Activated CD4-positive, alpha-beta T cell treated with anti-CD3 and anti-CD28 coated beads for 48 hours (primary cell): ENCODE results near the gene GABRQ.

Source experiments
- DNase-seq: peaks from one replicate; pipeline ENCODE4 v3.0.0-alpha.2; 2020

Gene GABRQ

GRCh38 chrX:152637649-152638442 is at the start of gene GABRQ:
TSS of gene GABRQ (plus strand) at chrX:152637895. CDS start at chrX:152638203, 308 bp downstream.
- DNase-seq, result peak; percentile 38

GRCh38 chrX:152588206-152588605 is 49.5 kb upstream of the GABRQ start:
- DNase-seq, result no peak

GRCh38 chrX:152600853-152601633 is 36.7 kb upstream of the GABRQ start:
- DNase-seq, result no peak

GRCh38 chrX:152601848-152602616 is 35.7 kb upstream of the GABRQ start:
- peak; percentile 17 for DNase-seq

- DNase-seq, result no peak
These were observed 22.9 kb upstream of the GABRQ start for GRCh38 chrX:152614791-152615190.

- DNase-seq, result no peak
These were observed 17.8 kb upstream of the GABRQ start for GRCh38 chrX:152619897-152620296.

- DNase-seq, result peak; percentile 56
These were observed 5.1 kb upstream of the GABRQ start for GRCh38 chrX:152632445-152633097.

- peak; percentile 6 for DNase-seq
These were observed 1.8 kb upstream of the GABRQ start for GRCh38 chrX:152635941-152636340.

GRCh38 chrX:152638443-152638904 is 779 bp downstream of the GABRQ start:
- DNase-seq, result no peak

GRCh38 chrX:152639426-152639825 is 1.7 kb downstream of the GABRQ start:
- no peak for DNase-seq

GRCh38 chrX:152640034-152640818 is 2.5 kb downstream of the GABRQ start:
- no peak for DNase-seq

- DNase-seq, result no peak
These were observed 3.7 kb downstream of the GABRQ start for GRCh38 chrX:152641256-152641875.

- no peak for DNase-seq
These were observed 4.3 kb downstream of the GABRQ start for GRCh38 chrX:152641996-152642395.

GRCh38 chrX:152642931-152643564 is 5.4 kb downstream of the GABRQ start:
- DNase-seq, result no peak

- no peak for DNase-seq
These were observed 9.3 kb downstream of the GABRQ start for GRCh38 chrX:152646961-152647360.

- DNase-seq, result no peak
These were observed 10.3 kb downstream of the GABRQ start for GRCh38 chrX:152647978-152648377.

GRCh38 chrX:152652060-152652459 is 14.4 kb downstream of the GABRQ start:
- DNase-seq, result no peak

- no peak for DNase-seq
These were observed 14.8 kb downstream of the GABRQ start for GRCh38 chrX:152652467-152652866.

GRCh38 chrX:152656087-152656486 is 18.4 kb downstream of the GABRQ start:
- no peak for DNase-seq

GRCh38 chrX:152656890-152657289 is 19.2 kb downstream of the GABRQ start:
- DNase-seq, result no peak

- DNase-seq, result no peak
These were observed 20.6 kb downstream of the GABRQ start for GRCh38 chrX:152658302-152658701.
